GM12873 (cell line): Measurements from ENCODE around the gene PTTG1IP.

Experiments
- CTCF ChIP-seq: IDR thresholded peaks from 2 replicates; pipeline ENCODE4 v1.5.1; 2012; ENCODE audit warnings: low read depth, mild to moderate bottlenecking, moderate library complexity, low read length, control low read depth; ENCODE audit not compliant: insufficient read depth; ENCODE audit errors: missing control alignments

PTTG1IP gene

DNA sequence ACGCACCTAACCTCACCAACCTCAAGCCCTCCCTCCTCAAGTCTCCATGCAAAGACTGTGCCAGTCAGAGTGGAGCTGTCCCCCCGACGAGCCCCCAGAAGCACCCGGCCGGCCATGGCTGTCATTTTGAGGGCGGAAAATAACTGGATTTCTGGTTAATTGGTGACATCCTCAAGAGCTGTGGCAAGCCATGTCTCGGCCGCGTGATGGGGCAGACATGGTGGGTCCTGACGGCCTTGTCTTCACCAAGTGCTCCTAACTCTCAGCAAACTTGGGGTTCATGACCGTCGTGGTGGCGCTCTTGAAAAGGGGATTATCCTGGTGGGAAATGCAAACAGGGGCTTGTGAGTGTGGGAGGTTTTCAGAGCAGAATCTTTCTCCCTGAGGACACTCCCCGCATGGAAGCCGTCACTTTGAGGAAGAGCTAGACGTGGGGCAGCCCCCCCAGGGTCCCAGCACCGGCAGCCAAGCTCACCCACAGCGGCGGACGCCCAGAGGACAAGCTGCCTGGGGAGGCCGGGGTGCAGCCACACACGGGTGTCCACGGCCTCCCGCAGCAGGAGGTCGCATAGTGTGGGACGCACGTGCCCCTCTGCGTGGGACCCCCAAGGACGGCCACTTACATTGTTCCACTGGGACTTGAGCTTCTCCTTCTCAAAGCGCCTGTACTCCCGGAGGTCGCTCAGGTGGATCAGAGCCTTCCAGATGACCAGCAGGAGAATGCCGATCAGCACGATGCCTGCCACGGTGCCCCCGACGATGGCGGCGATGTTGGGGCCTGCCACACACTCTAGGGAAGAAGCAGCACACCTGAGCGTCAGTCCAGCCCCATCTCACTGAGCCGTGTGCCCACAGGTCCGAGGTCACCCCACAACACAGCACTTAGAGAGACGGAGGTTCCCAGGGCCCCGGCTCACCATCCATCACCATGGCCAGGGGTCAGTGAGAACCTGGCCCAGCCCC, 12.9 kb upstream of the PTTG1IP start:
- TF ChIP-seq CTCF: no peak

GRCh38 chr21:44885615-44886014, 12.1 kb upstream of the PTTG1IP start:
- no peak for TF ChIP-seq CTCF

- no peak for TF ChIP-seq CTCF
These were observed 10.6 kb upstream of the PTTG1IP start for GRCh38 chr21:44884097-44884496.

DNA sequence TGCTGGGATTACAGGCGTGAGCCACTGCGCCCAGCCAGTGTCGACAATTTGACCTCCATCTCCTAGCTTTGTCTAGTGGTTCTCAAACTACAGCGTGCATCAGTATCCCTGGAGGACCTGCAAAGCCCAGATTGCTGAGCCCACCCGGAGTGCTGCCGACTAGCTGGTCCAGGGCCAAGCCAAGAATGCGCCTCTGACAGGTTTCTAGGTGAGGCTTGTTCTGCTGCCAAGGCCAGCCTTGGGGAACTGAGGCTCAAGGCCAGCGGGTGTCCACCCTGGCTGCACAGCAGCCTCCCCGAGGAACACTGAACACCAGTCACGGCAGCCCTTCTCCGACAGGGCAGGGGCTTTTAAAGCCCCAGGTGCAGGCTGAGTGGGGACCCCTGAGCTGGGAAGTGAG, 9.8 kb upstream of the PTTG1IP start:
- no peak for TF ChIP-seq CTCF

- TF ChIP-seq CTCF: no peak
These were observed 7.8 kb upstream of the PTTG1IP start for GRCh38 chr21:44881198-44881872.

GRCh38 chr21:44880405-44881197, 7.1 kb upstream of the PTTG1IP start:
- TF ChIP-seq CTCF: no peak
